GM23338 (cell line): ENCODE results near the gene IFNA10. TPM values are rescaled to one million over a fixed set of nuclear protein-coding genes. Genes with fewer than 3 reads are reported as not detected.

Source experiments
- ATAC-seq: fragments of 200-7000 bp; cut with Tn5 transposase; 3 replicates; pipeline ENCODE4 v1.9.1; 2020
- DNase-seq: peaks from one replicate; pipeline ENCODE4 v3.0.0-alpha.2; 2015; ENCODE audit warnings: low spot score
- H2AFZ ChIP-seq: fragments of 200-600 bp; sonication (generic); 2 replicates; pipeline ENCODE4 v1.8.0; 2016; ENCODE audit warnings: antibody characterized with exemption, mild to moderate bottlenecking, moderate library complexity
- H3F3A ChIP-seq: fragments of 200-600 bp; sonication (generic); replicated peaks from 2 replicates; pipeline ENCODE4 v1.8.0; 2017; ENCODE audit warnings: antibody characterized with exemption, mixed run types, low read depth
- H3K27ac ChIP-seq: fragments of 200-600 bp; sonication (generic); 2 replicates; pipeline ENCODE4 v1.6.1; 2016; ENCODE audit warnings: low read depth
- H3K27me3 ChIP-seq: fragments of 200-600 bp; sonication (generic); 2 replicates; pipeline ENCODE4 v1.8.0; 2016; ENCODE audit warnings: mild to moderate bottlenecking, mixed run types, moderate library complexity; ENCODE audit not compliant: insufficient read depth
- H3K36me3 ChIP-seq: fragments of 200-600 bp; sonication (generic); 2 replicates; pipeline ENCODE4 v1.8.0; 2016; ENCODE audit warnings: mild to moderate bottlenecking; ENCODE audit not compliant: insufficient read depth
- H3K4me1 ChIP-seq: fragments of 200-600 bp; sonication (generic); 2 replicates; pipeline ENCODE4 v1.8.0; 2016; ENCODE audit warnings: mild to moderate bottlenecking, moderate library complexity; ENCODE audit not compliant: insufficient read depth
- H3K4me2 ChIP-seq: fragments of 200-600 bp; sonication (generic); 2 replicates; pipeline ENCODE4 v1.7.1; 2017; ENCODE audit warnings: mixed run types
- H3K4me3 ChIP-seq: fragments of 200-600 bp; sonication (generic); 2 replicates; pipeline ENCODE4 v1.6.1; 2016; ENCODE audit warnings: mixed run types
- H3K79me2 ChIP-seq: fragments of 200-600 bp; sonication (generic); replicated peaks from 2 replicates; pipeline ENCODE4 v1.8.0; 2017; ENCODE audit warnings: mild to moderate bottlenecking; ENCODE audit not compliant: insufficient read depth
- H3K9me2 ChIP-seq: fragments of 200-600 bp; sonication (generic); 2 replicates; pipeline ENCODE4 v1.8.0; 2017; ENCODE audit not compliant: insufficient read depth
- H4K20me1 ChIP-seq: fragments of 200-600 bp; sonication (generic); replicated peaks from 2 replicates; pipeline ENCODE4 v1.8.0; 2017; ENCODE audit warnings: mild to moderate bottlenecking; ENCODE audit not compliant: insufficient read depth
- H3K27ac Mint-ChIP-seq: 2 replicates; pipeline ENCODE4 v1.8.0; 2020; ENCODE audit warnings: inconsistent platforms, mild to moderate bottlenecking, moderate library complexity, mixed read lengths
- H3K27me3 Mint-ChIP-seq: 3 replicates; pipeline ENCODE4 v1.8.0; 2022; ENCODE audit warnings: low read depth, mild to moderate bottlenecking, moderate library complexity, mixed read lengths, inconsistent platforms; ENCODE audit not compliant: insufficient read depth, poor library complexity
- H3K36me3 Mint-ChIP-seq: 3 replicates; pipeline ENCODE4 v1.8.0; 2021; ENCODE audit warnings: low read depth, mild to moderate bottlenecking, inconsistent platforms, moderate library complexity, mixed read lengths
- H3K4me1 Mint-ChIP-seq: 3 replicates; pipeline ENCODE4 v1.8.0; 2020; ENCODE audit warnings: mild to moderate bottlenecking, inconsistent platforms, mixed read lengths
- H3K4me3 Mint-ChIP-seq: 3 replicates; pipeline ENCODE4 v1.8.0; 2021; ENCODE audit warnings: moderate library complexity, mild to moderate bottlenecking, inconsistent platforms, mixed read lengths
- H3K9me3 Mint-ChIP-seq: 3 replicates; pipeline ENCODE4 v1.8.0; 2020; ENCODE audit warnings: moderate library complexity, mild to moderate bottlenecking, inconsistent platforms, mixed read lengths
- CREB1 ChIP-seq: fragments of 250-450 bp; sonication (Bioruptor Pico); IDR thresholded peaks from 2 replicates; pipeline ENCODE4 v1.5.0; 2020; ENCODE audit warnings: low read depth, mild to moderate bottlenecking, moderate library complexity
- ETS1 ChIP-seq: IDR thresholded peaks from 2 replicates; pipeline ENCODE4 v1.6.1; 2016; ENCODE audit warnings: antibody characterized with exemption
- EZH2phosphoT487 ChIP-seq: fragments of 200-600 bp; sonication (generic); IDR thresholded peaks from one replicate; pipeline ENCODE4 v1.8.1; 2018; ENCODE audit warnings: antibody characterized with exemption; ENCODE audit not compliant: unreplicated experiment
- JUNB ChIP-seq: IDR thresholded peaks from one replicate; pipeline ENCODE4 v1.6.1; 2016; ENCODE audit warnings: antibody characterized with exemption; ENCODE audit not compliant: unreplicated experiment
- NANOG ChIP-seq: IDR thresholded peaks from 2 replicates; pipeline ENCODE4 v1.6.1; 2016; ENCODE audit warnings: antibody characterized with exemption, borderline replicate concordance
- STAT1 ChIP-seq: IDR thresholded peaks from one replicate; pipeline ENCODE4 v1.6.1; 2016; ENCODE audit warnings: antibody characterized with exemption; ENCODE audit not compliant: unreplicated experiment
- ZNF114 ChIP-seq: fragments of 250-450 bp; sonication (Bioruptor Pico); IDR thresholded peaks from 2 replicates; pipeline ENCODE4 v1.5.0; 2020; ENCODE audit warnings: mild to moderate bottlenecking, moderate library complexity
- polyA plus RNA-seq: library from polyadenylated mRNA; unstranded; fragments of >200 nt; fragmentation: Nextera tagmentation; extraction: Ambion mirVana; gene quantifications from 2 replicates; pipeline ENCODE4 v1.2.1, GENCODE V29; 2016
- total RNA-seq: library from RNA; depleted of rRNA; stranded (reverse); fragments of >200 nt; shearing (Covaris generic); gene quantifications from 2 replicates; pipeline ENCODE4 v1.2.3, GENCODE V29; 2014
- TF ChIP-seq, protein P1 (sequence below): IDR thresholded peaks from one replicate; pipeline ENCODE4 v1.6.1; 2018; ENCODE audit warnings: antibody characterized with exemption; ENCODE audit not compliant: unreplicated experiment

Gene IFNA10
- total and polyA plus RNA-seq, 2 experiments from 2014 or later = not detected

GRCh38 chr9:21233258-21233657 lies 26.3 kb upstream of the IFNA10 start:
- Histone ChIP-seq H3F3A (no peaks in the 10 kb centered on the region), H3K36me3 (no peaks in the 10 kb centered on the region), H3K27me3 (no peaks in the 10 kb centered on the region), H4K20me1 (no peaks in the 10 kb centered on the region), H3K4me3 (no peak overlapping the region), H3K4me1 (no peaks in the 10 kb centered on the region), H3K79me2 (no peaks in the 10 kb centered on the region), H3K27ac (no peak overlapping the region), H2AFZ (no peak overlapping the region), H3K4me2 (no peak overlapping the region), H3K9me2 (no peaks in the 10 kb centered on the region)
- Mint-ChIP-seq H3K9me3 (no peaks in the 10 kb centered on the region), H3K36me3 (no peaks in the 10 kb centered on the region), H3K4me3 (no peak overlapping the region), H3K27me3 (peaks cover 4% of the 10 kb centered on the region), H3K27ac (no peak overlapping the region), H3K4me1 (no peaks in the 10 kb centered on the region)
- DNase-seq = no peak
- no peak for TF ChIP-seq ETS1
- TF ChIP-seq, protein P1, sequence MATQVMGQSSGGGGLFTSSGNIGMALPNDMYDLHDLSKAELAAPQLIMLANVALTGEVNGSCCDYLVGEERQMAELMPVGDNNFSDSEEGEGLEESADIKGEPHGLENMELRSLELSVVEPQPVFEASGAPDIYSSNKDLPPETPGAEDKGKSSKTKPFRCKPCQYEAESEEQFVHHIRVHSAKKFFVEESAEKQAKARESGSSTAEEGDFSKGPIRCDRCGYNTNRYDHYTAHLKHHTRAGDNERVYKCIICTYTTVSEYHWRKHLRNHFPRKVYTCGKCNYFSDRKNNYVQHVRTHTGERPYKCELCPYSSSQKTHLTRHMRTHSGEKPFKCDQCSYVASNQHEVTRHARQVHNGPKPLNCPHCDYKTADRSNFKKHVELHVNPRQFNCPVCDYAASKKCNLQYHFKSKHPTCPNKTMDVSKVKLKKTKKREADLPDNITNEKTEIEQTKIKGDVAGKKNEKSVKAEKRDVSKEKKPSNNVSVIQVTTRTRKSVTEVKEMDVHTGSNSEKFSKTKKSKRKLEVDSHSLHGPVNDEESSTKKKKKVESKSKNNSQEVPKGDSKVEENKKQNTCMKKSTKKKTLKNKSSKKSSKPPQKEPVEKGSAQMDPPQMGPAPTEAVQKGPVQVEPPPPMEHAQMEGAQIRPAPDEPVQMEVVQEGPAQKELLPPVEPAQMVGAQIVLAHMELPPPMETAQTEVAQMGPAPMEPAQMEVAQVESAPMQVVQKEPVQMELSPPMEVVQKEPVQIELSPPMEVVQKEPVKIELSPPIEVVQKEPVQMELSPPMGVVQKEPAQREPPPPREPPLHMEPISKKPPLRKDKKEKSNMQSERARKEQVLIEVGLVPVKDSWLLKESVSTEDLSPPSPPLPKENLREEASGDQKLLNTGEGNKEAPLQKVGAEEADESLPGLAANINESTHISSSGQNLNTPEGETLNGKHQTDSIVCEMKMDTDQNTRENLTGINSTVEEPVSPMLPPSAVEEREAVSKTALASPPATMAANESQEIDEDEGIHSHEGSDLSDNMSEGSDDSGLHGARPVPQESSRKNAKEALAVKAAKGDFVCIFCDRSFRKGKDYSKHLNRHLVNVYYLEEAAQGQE = no peak
- no peak for ATAC-seq

- H3K4me1 ChIP-seq = no peaks in the 10 kb centered on the region
- ATAC-seq = no peak
- Mint-ChIP-seq H3K4me1 (no peaks in the 10 kb centered on the region), H3K36me3 (no peaks in the 10 kb centered on the region), H3K27ac (no peak within 1 kb of the TSS), H3K9me3 (no peaks in the 10 kb centered on the region), H3K4me3 (no peak within 1 kb of the TSS), H3K27me3 (no peaks in the 10 kb centered on the region)
- H3K27ac ChIP-seq = no peak within 1 kb of the TSS
- H3K4me3 ChIP-seq = no peak within 1 kb of the TSS
- no peak within 1 kb of the TSS for H3K4me2 ChIP-seq
- H3K9me2 ChIP-seq = no peaks in the 10 kb centered on the region
- H3K79me2 ChIP-seq = no peaks in the 10 kb centered on the region
- no peaks in the 10 kb centered on the region for H3K27me3 ChIP-seq
- no peaks in the 10 kb centered on the region for H4K20me1 ChIP-seq
- no peak within 1 kb of the TSS for H2AFZ ChIP-seq
- H3F3A ChIP-seq = no peaks in the 10 kb centered on the region
- no peak for DNase-seq
- no peaks in the 10 kb centered on the region for H3K36me3 ChIP-seq
- TF ChIP-seq CREB1 (CRISPR knock-in tag) = no peak
- TF ChIP-seq NANOG = no peak
- TF ChIP-seq ETS1 = no peak
- no peak for TF ChIP-seq EZH2phosphoT487
- TF ChIP-seq, protein P1 = no peak
- TF ChIP-seq STAT1 = no peak
- TF ChIP-seq JUNB = no peak
- no peak for TF ChIP-seq ZNF114
These were observed 21.2 kb upstream of the IFNA10 start, which contains the start of gene IFNA17 for GRCh38 chr9:21228122-21228521. Gene IFNA17, minus strand, starts transcription at chr9:21228222. Its CDS starts 49 bp downstream, at chr9:21228173.
